ENCODE data around the gene ALOX15B.

DNA sequence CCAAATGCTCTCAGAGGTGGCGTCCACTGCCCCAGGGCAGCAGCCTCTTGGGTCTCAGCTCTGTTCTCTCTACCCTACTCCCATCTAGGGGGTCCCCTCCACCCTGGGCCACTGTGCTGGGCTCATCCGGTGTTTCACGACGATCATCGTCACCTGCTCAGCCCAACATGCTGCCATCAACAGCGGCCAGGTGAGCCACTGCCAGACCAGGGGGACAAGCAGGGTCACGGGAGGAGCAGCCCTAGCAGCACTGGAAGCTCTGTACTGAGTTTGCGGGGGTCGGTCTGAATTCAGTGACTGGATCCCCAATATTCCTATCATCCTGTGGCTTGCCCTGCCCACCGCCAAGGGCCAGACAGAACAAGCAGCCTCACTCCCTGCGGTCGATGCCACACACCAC is 32.6 kb downstream of the ALOX15B start:
- TF ChIP-seq, protein P1, sequence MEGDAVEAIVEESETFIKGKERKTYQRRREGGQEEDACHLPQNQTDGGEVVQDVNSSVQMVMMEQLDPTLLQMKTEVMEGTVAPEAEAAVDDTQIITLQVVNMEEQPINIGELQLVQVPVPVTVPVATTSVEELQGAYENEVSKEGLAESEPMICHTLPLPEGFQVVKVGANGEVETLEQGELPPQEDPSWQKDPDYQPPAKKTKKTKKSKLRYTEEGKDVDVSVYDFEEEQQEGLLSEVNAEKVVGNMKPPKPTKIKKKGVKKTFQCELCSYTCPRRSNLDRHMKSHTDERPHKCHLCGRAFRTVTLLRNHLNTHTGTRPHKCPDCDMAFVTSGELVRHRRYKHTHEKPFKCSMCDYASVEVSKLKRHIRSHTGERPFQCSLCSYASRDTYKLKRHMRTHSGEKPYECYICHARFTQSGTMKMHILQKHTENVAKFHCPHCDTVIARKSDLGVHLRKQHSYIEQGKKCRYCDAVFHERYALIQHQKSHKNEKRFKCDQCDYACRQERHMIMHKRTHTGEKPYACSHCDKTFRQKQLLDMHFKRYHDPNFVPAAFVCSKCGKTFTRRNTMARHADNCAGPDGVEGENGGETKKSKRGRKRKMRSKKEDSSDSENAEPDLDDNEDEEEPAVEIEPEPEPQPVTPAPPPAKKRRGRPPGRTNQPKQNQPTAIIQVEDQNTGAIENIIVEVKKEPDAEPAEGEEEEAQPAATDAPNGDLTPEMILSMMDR (conservative IDR thresholded peaks at IDR 0.05 in 1 of 2, IDR thresholded peaks at IDR 0.05 in 1 of 2; ENCODE audit: low read depth in 1 of 2, low read length in 2 of 2) = no peak
- TF ChIP-seq EZH2 (IDR thresholded peaks at IDR 0.05; ENCODE audit: low read length, missing control alignments) = no peak
